Vagina (tissue), 2 donors: Measurements from ENCODE around the gene ENTPD5.

Experiments
- POLR2A ChIP-seq, 2 donors: fragments of 450-650 bp; IDR thresholded peaks; one replicate each; pipeline ENCODE4 v1.6.1; 2017; ENCODE audit warnings: antibody characterized with exemption in 2 of 2, mild to moderate bottlenecking in 2 of 2, moderate library complexity in 2 of 2
- POLR2AphosphoS5 ChIP-seq, 2 donors: sonication (generic); formaldehyde crosslinking; IDR thresholded peaks; one replicate each; pipeline ENCODE4 v1.9.0; 2017; ENCODE audit warnings: antibody characterized with exemption in 2 of 2, mild to moderate bottlenecking in 2 of 2, low read depth in 1 of 2; ENCODE audit not compliant: insufficient read depth in 1 of 2
- TF ChIP-seq, protein P1 (sequence below), 3 experiments: fragments of 450-650 bp in 2 of 3; fragments of 200-600 bp in 1 of 3; sonication (generic) in 1 of 3; IDR thresholded peaks; one replicate each; pipeline ENCODE4 v1.5.1; 2017 to 2019; ENCODE audit warnings: antibody characterized with exemption in 3 of 3, mild to moderate bottlenecking in 2 of 3, moderate library complexity in 2 of 3

- TF ChIP-seq POLR2AphosphoS5 (IDR thresholded peaks at IDR 0.05; ENCODE audit: insufficient read depth in 1 of 2, low read depth in 1 of 2) (no peak), POLR2A (IDR thresholded peaks at IDR 0.05) (no peak)
- TF ChIP-seq, protein P1, sequence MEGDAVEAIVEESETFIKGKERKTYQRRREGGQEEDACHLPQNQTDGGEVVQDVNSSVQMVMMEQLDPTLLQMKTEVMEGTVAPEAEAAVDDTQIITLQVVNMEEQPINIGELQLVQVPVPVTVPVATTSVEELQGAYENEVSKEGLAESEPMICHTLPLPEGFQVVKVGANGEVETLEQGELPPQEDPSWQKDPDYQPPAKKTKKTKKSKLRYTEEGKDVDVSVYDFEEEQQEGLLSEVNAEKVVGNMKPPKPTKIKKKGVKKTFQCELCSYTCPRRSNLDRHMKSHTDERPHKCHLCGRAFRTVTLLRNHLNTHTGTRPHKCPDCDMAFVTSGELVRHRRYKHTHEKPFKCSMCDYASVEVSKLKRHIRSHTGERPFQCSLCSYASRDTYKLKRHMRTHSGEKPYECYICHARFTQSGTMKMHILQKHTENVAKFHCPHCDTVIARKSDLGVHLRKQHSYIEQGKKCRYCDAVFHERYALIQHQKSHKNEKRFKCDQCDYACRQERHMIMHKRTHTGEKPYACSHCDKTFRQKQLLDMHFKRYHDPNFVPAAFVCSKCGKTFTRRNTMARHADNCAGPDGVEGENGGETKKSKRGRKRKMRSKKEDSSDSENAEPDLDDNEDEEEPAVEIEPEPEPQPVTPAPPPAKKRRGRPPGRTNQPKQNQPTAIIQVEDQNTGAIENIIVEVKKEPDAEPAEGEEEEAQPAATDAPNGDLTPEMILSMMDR (IDR thresholded peaks at IDR 0.05), result no peak
Observed at GRCh38 chr14:73924337-73924736, 94.8 kb downstream of the ENTPD5 start.
